Astrocyte of the spinal cord (primary cell): ENCODE results near the gene ZC3H4.

ENCODE experiments used
- DNase-seq: peaks from one replicate; pipeline ENCODE4 v3.0.0; 2011; ENCODE audit warnings: low read depth, low spot score
- H3K4me3 ChIP-seq: 2 replicates; pipeline ENCODE4 v1.5.1; 2011; ENCODE audit warnings: low read depth, mild to moderate bottlenecking, low read length, moderate library complexity
- CTCF ChIP-seq: IDR thresholded peaks from 2 replicates; pipeline ENCODE4 v1.5.1; 2012; ENCODE audit warnings: low read depth, mild to moderate bottlenecking, low read length, inconsistent platforms
- in situ Hi-C: cut with HindIII; loops from 2 replicates; pipeline ENCODE4 v1.10.0; 2017; ENCODE audit warnings: low sequenced_read_pairs

ZC3H4 gene

GRCh38 chr19:47125669-47125938 is 12.0 kb upstream of the ZC3H4 start:
- H3K4me3 ChIP-seq: no peak overlapping the region
- in situ Hi-C loops: no loop called here
- no peak for DNase-seq
- TF ChIP-seq CTCF: no peak

GRCh38 chr19:47124937-47125668 is 11.5 kb upstream of the ZC3H4 start:
- no peak overlapping the region for H3K4me3 ChIP-seq
- peak; percentile 71 for DNase-seq
- in situ Hi-C loops: no loop called here
- TF ChIP-seq CTCF: peak; percentile 48

- TF ChIP-seq CTCF: no peak
- no peak for DNase-seq
- H3K4me3 ChIP-seq: no peak overlapping the region
- in situ Hi-C loops: no loop called here
Measured at GRCh38 chr19:47123406-47123805, 9.8 kb upstream of the ZC3H4 start.

- no peak for TF ChIP-seq CTCF
- no peak overlapping the region for H3K4me3 ChIP-seq
- peak; percentile 71 for DNase-seq
- in situ Hi-C loops: no loop called here
Measured at GRCh38 chr19:47122359-47123335, 9.1 kb upstream of the ZC3H4 start.

GRCh38 chr19:47120470-47121067 is 7.0 kb upstream of the ZC3H4 start:
- no peak for TF ChIP-seq CTCF
- H3K4me3 ChIP-seq: no peak overlapping the region
- in situ Hi-C loops: no loop called here
- no peak for DNase-seq

GRCh38 chr19:47113850-47114651 is 475 bp upstream of the ZC3H4 start:
- DNase-seq: no peak
- in situ Hi-C loops: no loop called here
- H3K4me3 ChIP-seq: peak overlapping the region; percentile 99

More at GRCh38 chr19:47113850-47114651, 475 bp upstream of the ZC3H4 start:
- no peak for TF ChIP-seq CTCF
